Type B pancreatic cell (in vitro differentiated cells): ENCODE measurements around the gene FBH1. TPM values are rescaled to one million over a fixed set of nuclear protein-coding genes. Genes with fewer than 3 reads are reported as not detected.

Experiments
- DNase-seq: peaks from one replicate; pipeline ENCODE4 v3.0.0; 2021; ENCODE audit warnings: mixed read lengths; ENCODE audit not compliant: unreplicated experiment; ENCODE audit errors: extremely low spot score
- H3K27ac Mint-ChIP-seq: 2 replicates; pipeline ENCODE4 v1.8.0; 2021; ENCODE audit warnings: mild to moderate bottlenecking, mixed read lengths
- H3K27me3 Mint-ChIP-seq: 2 replicates; pipeline ENCODE4 v1.8.0; 2021; ENCODE audit warnings: mixed read lengths
- H3K36me3 Mint-ChIP-seq: 2 replicates; pipeline ENCODE4 v1.8.0; 2021; ENCODE audit warnings: mixed read lengths
- H3K4me1 Mint-ChIP-seq: one replicate; pipeline ENCODE4 v1.8.0; 2021; ENCODE audit warnings: mixed read lengths; ENCODE audit not compliant: unreplicated experiment
- H3K4me3 Mint-ChIP-seq: 2 replicates; pipeline ENCODE4 v1.8.0; 2021; ENCODE audit warnings: mild to moderate bottlenecking, mixed read lengths
- H3K9me3 Mint-ChIP-seq: 2 replicates; pipeline ENCODE4 v1.8.0; 2021; ENCODE audit warnings: mixed read lengths
- total RNA-seq: library from RNA; stranded (reverse); gene quantifications from 2 replicates; pipeline ENCODE4 v1.2.1, GENCODE V29; 2021; ENCODE audit warnings: low replicate concordance
- TF ChIP-seq, protein P1 (sequence below): fragments of 200-600 bp; sonication (generic); conservative IDR thresholded peaks from 2 replicates; pipeline ENCODE4 v1.5.0; 2021; ENCODE audit warnings: antibody characterized with exemption, mild to moderate bottlenecking

The FBH1 gene
- total RNA-seq, 1 donor from 2014 or later: 73.0 TPM

DNA sequence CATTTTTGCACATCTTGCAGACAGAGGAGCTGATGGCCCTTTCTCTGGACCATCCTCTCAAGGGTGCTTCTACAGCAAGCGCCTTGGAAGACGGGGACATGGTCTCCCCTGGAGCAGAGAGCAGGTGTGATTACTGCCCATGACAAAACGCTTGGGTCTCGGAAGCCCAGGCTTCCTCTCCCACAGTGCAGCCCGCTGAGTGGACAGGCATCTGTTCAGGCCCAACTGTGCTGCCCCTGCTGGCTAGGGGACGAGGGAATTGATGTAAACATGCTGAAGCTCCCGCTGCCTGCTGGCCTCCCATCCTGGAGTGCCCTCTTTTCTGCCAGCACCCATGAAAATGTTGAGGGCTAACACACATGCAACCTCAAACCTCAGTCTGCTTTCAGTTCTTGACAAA is 73.0 kb downstream of the FBH1 start:
- H3K4me1 Mint-ChIP-seq: no peaks in the 10 kb centered on the region
- H3K36me3 Mint-ChIP-seq: no peaks in the 10 kb centered on the region
- TF ChIP-seq, protein P1, sequence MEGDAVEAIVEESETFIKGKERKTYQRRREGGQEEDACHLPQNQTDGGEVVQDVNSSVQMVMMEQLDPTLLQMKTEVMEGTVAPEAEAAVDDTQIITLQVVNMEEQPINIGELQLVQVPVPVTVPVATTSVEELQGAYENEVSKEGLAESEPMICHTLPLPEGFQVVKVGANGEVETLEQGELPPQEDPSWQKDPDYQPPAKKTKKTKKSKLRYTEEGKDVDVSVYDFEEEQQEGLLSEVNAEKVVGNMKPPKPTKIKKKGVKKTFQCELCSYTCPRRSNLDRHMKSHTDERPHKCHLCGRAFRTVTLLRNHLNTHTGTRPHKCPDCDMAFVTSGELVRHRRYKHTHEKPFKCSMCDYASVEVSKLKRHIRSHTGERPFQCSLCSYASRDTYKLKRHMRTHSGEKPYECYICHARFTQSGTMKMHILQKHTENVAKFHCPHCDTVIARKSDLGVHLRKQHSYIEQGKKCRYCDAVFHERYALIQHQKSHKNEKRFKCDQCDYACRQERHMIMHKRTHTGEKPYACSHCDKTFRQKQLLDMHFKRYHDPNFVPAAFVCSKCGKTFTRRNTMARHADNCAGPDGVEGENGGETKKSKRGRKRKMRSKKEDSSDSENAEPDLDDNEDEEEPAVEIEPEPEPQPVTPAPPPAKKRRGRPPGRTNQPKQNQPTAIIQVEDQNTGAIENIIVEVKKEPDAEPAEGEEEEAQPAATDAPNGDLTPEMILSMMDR: no peak
- no peak overlapping the region for H3K4me3 Mint-ChIP-seq
- no peak overlapping the region for H3K27ac Mint-ChIP-seq
- H3K27me3 Mint-ChIP-seq: no peaks in the 10 kb centered on the region
- no peak for DNase-seq
- H3K9me3 Mint-ChIP-seq: no peaks in the 10 kb centered on the region

DNA sequence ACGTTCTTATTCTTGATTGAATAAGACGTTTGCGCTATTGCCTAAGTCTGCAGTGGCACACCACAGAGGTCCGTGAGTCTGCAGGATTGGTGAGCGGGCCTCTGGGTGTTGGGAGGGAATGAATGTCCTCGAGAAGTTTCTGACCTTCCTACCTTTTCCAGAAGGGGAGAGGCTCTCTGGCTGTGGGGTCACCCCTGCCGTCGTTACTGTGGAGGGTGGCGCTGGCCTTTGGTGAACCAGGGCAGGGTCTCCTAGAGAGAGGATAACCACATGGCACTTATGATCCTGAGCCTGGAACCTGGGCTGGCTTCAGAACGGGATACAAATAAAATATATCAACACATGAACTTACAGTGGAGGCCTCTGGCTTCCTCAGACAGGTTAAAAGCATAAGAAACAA is 73.5 kb downstream of the FBH1 start:
- TF ChIP-seq, protein P1: no peak
- no peaks in the 10 kb centered on the region for H3K9me3 Mint-ChIP-seq
- no peak for DNase-seq

DNA sequence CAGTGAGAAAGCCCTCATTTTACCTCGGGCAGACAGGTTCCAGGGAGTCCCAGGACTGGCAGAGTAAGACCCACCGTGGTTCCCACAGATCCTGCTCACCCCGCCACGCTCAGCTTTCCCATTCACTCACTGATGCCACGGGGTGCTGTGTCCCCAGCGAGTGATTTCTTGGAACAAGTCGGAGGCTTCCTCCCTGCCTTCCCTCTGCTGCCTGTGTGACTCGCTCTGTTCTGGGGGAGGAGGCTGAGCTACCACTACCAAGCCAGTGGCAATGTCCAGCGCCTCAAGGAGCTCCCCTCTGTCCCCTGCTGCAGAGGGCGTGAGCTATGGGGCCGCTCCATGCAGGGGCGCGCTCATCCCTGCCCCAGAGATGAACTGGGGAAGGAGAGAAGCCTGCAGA is 74.7 kb downstream of the FBH1 start:
- Mint-ChIP-seq H3K4me1 (no peaks in the 10 kb centered on the region), H3K36me3 (no peaks in the 10 kb centered on the region), H3K27ac (no peak overlapping the region), H3K9me3 (no peaks in the 10 kb centered on the region), H3K4me3 (no peak overlapping the region), H3K27me3 (peaks cover 5% of the 10 kb centered on the region)
- TF ChIP-seq, protein P1: no peak
- DNase-seq: no peak

More for the DNA sequence above, 73.5 kb downstream of the FBH1 start:
- H3K27me3 Mint-ChIP-seq: peaks cover 2% of the 10 kb centered on the region
- no peak overlapping the region for H3K4me3 Mint-ChIP-seq
- no peak overlapping the region for H3K27ac Mint-ChIP-seq
- no peaks in the 10 kb centered on the region for H3K36me3 Mint-ChIP-seq
- H3K4me1 Mint-ChIP-seq: no peaks in the 10 kb centered on the region

DNA sequence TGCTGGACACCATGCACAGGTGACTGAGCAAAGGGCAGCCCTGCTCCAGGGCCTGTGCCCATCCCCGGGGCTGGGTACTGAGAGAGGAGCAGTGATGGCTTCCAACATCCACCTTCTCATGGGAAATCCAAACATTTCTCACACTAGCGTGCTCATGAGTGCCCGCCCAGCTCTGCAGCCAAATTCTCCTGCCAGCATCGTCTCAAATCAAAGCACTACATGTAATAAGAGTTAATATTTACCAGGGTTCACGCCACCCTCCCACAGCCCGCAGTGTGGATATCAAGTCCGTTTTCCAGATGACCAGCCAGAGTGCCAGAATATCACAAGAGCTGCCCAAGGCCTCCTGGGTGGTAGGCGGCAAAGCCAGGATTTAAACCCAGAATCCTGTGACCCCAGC is 75.2 kb downstream of the FBH1 start:
- Mint-ChIP-seq H3K9me3 (no peaks in the 10 kb centered on the region), H3K4me3 (no peak overlapping the region), H3K27me3 (peaks cover 5% of the 10 kb centered on the region), H3K4me1 (no peaks in the 10 kb centered on the region), H3K27ac (no peak overlapping the region), H3K36me3 (no peaks in the 10 kb centered on the region)
- TF ChIP-seq, protein P1: no peak
- no peak for DNase-seq

DNA sequence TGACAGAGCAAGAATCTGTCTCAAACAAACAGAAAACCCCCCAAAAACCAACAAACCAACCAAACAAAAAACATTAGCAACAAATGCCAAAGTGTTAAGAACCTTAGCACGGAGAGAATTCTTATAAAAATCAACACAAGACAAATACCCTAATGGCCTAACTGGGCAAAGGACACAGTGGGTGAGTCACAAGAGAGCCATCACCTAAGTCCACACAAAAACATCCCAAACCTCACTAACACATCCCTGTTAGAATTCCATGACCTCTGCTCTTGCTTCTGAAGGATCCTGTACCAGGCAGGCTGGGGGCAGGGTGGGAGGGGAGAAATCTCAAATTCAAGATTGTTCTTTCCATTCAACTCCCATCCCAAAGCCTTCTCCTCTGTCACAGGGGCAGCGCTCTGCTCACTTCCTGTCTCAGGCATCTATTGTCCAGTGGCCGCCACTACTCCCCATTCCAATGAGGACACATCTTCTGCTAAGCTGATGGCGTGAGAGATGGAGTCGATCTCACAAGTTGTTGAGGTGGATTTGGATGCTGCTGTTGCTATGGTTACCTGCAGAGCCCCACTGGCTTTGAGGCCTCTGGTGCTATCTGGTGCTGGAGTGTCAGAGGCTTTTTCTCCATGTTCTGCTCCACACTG is 78.1 kb downstream of the FBH1 start:
- peak; percentile 20 for DNase-seq
- Mint-ChIP-seq H3K27ac (peak overlapping the region; percentile 6), H3K36me3 (no peaks in the 10 kb centered on the region), H3K9me3 (no peaks in the 10 kb centered on the region), H3K4me1 (no peaks in the 10 kb centered on the region), H3K4me3 (no peak overlapping the region), H3K27me3 (peaks cover 16% of the 10 kb centered on the region)
- TF ChIP-seq, protein P1: no peak
